Neural progenitor cell (in vitro differentiated cells): ENCODE data around the gene HMGCR. TPM values are rescaled to one million over a fixed set of nuclear protein-coding genes. Genes with fewer than 3 reads are reported as not detected.

Experiments
- DNase-seq: peaks from one replicate; pipeline ENCODE4 v3.0.0-alpha.2; 2016; ENCODE audit warnings: low spot score
- H2AFZ ChIP-seq: fragments of 200-600 bp; sonication (generic); replicated peaks from 2 replicates; pipeline ENCODE4 v1.6.1; 2016; ENCODE audit warnings: antibody characterized with exemption
- H3F3A ChIP-seq: fragments of 200-600 bp; sonication (generic); 2 replicates; pipeline ENCODE4 v1.6.1; 2016; ENCODE audit warnings: antibody characterized with exemption, low read depth
- H3K27ac ChIP-seq: fragments of 200-600 bp; sonication (generic); 2 replicates; pipeline ENCODE4 v1.5.1; 2016; ENCODE audit warnings: mild to moderate bottlenecking
- H3K27me3 ChIP-seq: fragments of 200-600 bp; sonication (generic); 2 replicates; pipeline ENCODE4 v1.6.1; 2016; ENCODE audit warnings: mild to moderate bottlenecking, moderate library complexity
- H3K36me3 ChIP-seq: fragments of 200-600 bp; sonication (generic); 2 replicates; pipeline ENCODE4 v1.5.1; 2016
- H3K4me1 ChIP-seq: fragments of 200-600 bp; sonication (generic); 2 replicates; pipeline ENCODE4 v1.6.1; 2016; ENCODE audit warnings: mixed run types
- H3K4me2 ChIP-seq: fragments of 200-600 bp; sonication (generic); 2 replicates; pipeline ENCODE4 v1.6.1; 2016
- H3K4me3 ChIP-seq: fragments of 200-600 bp; sonication (generic); 2 replicates; pipeline ENCODE4 v1.5.1; 2016
- H3K79me2 ChIP-seq: fragments of 200-600 bp; sonication (generic); 2 replicates; pipeline ENCODE4 v1.6.1; 2016; ENCODE audit warnings: low read depth
- H3K9ac ChIP-seq: fragments of 200-600 bp; sonication (generic); 2 replicates; pipeline ENCODE4 v1.6.1; 2016
- H3K9me3 ChIP-seq: fragments of 200-600 bp; sonication (generic); 2 replicates; pipeline ENCODE4 v1.5.1; 2016; ENCODE audit warnings: low read depth
- H4K20me1 ChIP-seq: fragments of 200-600 bp; sonication (generic); 2 replicates; pipeline ENCODE4 v1.6.1; 2016; ENCODE audit warnings: low read depth
- H3K27ac Mint-ChIP-seq: 3 replicates; pipeline ENCODE4 v1.8.0; 2021; ENCODE audit warnings: mixed read lengths
- H3K27me3 Mint-ChIP-seq: 2 replicates; pipeline ENCODE4 v1.8.0; 2022; ENCODE audit warnings: low read depth, mild to moderate bottlenecking, inconsistent platforms, moderate library complexity, mixed read lengths; ENCODE audit not compliant: insufficient read depth
- H3K36me3 Mint-ChIP-seq: 3 replicates; pipeline ENCODE4 v1.8.0; 2021; ENCODE audit warnings: mixed read lengths
- H3K4me1 Mint-ChIP-seq: 3 replicates; pipeline ENCODE4 v1.8.0; 2021; ENCODE audit warnings: mixed read lengths
- H3K4me3 Mint-ChIP-seq: 3 replicates; pipeline ENCODE4 v1.8.0; 2021; ENCODE audit warnings: mild to moderate bottlenecking, moderate library complexity, mixed read lengths
- H3K9me3 Mint-ChIP-seq: 3 replicates; pipeline ENCODE4 v1.8.0; 2020; ENCODE audit warnings: mixed read lengths
- EZH2 ChIP-seq: fragments of 200-600 bp; sonication (generic); IDR thresholded peaks from 2 replicates; pipeline ENCODE4 v1.6.1; 2017; ENCODE audit warnings: antibody characterized with exemption, mild to moderate bottlenecking, moderate library complexity
- EZH2phosphoT487 ChIP-seq: fragments of 200-600 bp; sonication (generic); IDR thresholded peaks from 2 replicates; pipeline ENCODE4 v1.6.1; 2017; ENCODE audit warnings: antibody characterized with exemption
- total RNA-seq: library from RNA; depleted of rRNA; stranded (reverse); fragments of >200 nt; gene quantifications from 2 replicates; pipeline ENCODE4 v1.2.3, GENCODE V29; 2015; ENCODE audit warnings: low replicate concordance
- TF ChIP-seq, protein P1 (sequence below): fragments of 200-600 bp; sonication (generic); IDR thresholded peaks from 2 replicates; pipeline ENCODE4 v1.5.1; 2017; ENCODE audit warnings: antibody characterized with exemption, mild to moderate bottlenecking

Gene HMGCR
- total RNA-seq, 1 donor from 2014 or later, result 227 TPM

DNA sequence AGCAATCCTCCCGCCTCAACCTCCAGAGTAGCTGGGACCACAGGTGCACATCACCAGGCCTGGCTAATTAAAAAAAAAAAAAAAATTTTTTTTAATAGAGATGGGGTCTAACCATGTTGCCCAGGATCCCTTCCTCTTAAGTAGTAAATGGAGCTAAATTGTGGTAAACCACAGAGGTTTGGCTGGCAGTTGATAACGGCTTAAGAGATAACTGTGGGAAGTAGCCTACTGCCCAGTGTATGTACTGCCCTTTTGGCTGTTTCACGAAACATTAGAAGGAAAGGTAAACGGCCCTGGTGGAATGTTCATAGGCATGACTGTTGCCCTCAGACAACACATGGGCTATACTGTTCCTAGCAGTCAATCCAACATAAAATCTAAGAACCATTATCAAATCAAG lies 44.4 kb downstream of the HMGCR start:
- H3K27me3 Mint-ChIP-seq, result no peaks in the 10 kb centered on the region

DNA sequence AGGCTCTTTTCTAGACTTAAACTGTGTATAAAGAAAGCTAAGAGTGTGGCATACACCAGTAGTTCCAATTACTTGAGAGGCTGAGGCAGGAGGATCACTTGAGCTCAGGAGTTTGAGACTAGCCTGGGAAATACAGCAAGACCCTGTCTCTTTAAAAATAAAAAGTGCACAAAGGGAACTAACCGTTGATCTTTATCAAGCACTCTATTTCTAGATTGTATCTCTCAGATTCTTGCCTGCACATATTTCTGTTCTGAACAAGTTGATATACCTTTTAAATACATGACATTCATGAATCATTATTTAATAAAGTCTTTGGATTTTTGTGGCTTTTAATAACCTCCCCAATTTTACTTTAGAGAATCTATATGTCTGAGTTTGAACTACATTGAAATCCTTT lies 47.2 kb downstream of the HMGCR start:
- H3K27ac ChIP-seq, result no peak overlapping the region
- Mint-ChIP-seq H3K4me3 (no peak overlapping the region), H3K27me3 (no peaks in the 10 kb centered on the region), H3K36me3 (peaks cover 12% of the 10 kb centered on the region), H3K4me1 (no peaks in the 10 kb centered on the region), H3K9me3 (no peaks in the 10 kb centered on the region), H3K27ac (no peak overlapping the region)
- peaks cover 10% of the 10 kb centered on the region for H3K36me3 ChIP-seq
- no peaks in the 10 kb centered on the region for H3K79me2 ChIP-seq
- no peaks in the 10 kb centered on the region for H3F3A ChIP-seq
- no peaks in the 10 kb centered on the region for H3K27me3 ChIP-seq
- no peak overlapping the region for H3K9ac ChIP-seq
- TF ChIP-seq EZH2 (no peak), EZH2phosphoT487 (no peak)
- TF ChIP-seq, protein P1, sequence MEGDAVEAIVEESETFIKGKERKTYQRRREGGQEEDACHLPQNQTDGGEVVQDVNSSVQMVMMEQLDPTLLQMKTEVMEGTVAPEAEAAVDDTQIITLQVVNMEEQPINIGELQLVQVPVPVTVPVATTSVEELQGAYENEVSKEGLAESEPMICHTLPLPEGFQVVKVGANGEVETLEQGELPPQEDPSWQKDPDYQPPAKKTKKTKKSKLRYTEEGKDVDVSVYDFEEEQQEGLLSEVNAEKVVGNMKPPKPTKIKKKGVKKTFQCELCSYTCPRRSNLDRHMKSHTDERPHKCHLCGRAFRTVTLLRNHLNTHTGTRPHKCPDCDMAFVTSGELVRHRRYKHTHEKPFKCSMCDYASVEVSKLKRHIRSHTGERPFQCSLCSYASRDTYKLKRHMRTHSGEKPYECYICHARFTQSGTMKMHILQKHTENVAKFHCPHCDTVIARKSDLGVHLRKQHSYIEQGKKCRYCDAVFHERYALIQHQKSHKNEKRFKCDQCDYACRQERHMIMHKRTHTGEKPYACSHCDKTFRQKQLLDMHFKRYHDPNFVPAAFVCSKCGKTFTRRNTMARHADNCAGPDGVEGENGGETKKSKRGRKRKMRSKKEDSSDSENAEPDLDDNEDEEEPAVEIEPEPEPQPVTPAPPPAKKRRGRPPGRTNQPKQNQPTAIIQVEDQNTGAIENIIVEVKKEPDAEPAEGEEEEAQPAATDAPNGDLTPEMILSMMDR, result no peak
- no peaks in the 10 kb centered on the region for H3K4me1 ChIP-seq
- no peak for DNase-seq
- H3K4me3 ChIP-seq, result no peak overlapping the region
- H4K20me1 ChIP-seq, result no peaks in the 10 kb centered on the region
- H3K4me2 ChIP-seq, result no peak overlapping the region
- H3K9me3 ChIP-seq, result no peaks in the 10 kb centered on the region
- no peak overlapping the region for H2AFZ ChIP-seq

More for the DNA sequence above, 44.4 kb downstream of the HMGCR start:
- Histone ChIP-seq H3K4me1 (no peaks in the 10 kb centered on the region), H3K27me3 (no peaks in the 10 kb centered on the region), H2AFZ (no peak overlapping the region), H3K9me3 (no peaks in the 10 kb centered on the region), H3K79me2 (no peaks in the 10 kb centered on the region), H3F3A (no peaks in the 10 kb centered on the region), H3K36me3 (peaks cover 10% of the 10 kb centered on the region), H3K4me3 (no peak overlapping the region), H3K4me2 (no peak overlapping the region), H3K27ac (no peak overlapping the region), H3K9ac (no peak overlapping the region), H4K20me1 (no peaks in the 10 kb centered on the region)
- H3K36me3 Mint-ChIP-seq, result peaks cover 9% of the 10 kb centered on the region
- no peaks in the 10 kb centered on the region for H3K4me1 Mint-ChIP-seq
- H3K9me3 Mint-ChIP-seq, result no peaks in the 10 kb centered on the region
- TF ChIP-seq EZH2 (no peak), EZH2phosphoT487 (no peak)
- TF ChIP-seq, protein P1, result no peak
- H3K4me3 Mint-ChIP-seq, result no peak overlapping the region
- no peak for DNase-seq
- H3K27ac Mint-ChIP-seq, result no peak overlapping the region

DNA sequence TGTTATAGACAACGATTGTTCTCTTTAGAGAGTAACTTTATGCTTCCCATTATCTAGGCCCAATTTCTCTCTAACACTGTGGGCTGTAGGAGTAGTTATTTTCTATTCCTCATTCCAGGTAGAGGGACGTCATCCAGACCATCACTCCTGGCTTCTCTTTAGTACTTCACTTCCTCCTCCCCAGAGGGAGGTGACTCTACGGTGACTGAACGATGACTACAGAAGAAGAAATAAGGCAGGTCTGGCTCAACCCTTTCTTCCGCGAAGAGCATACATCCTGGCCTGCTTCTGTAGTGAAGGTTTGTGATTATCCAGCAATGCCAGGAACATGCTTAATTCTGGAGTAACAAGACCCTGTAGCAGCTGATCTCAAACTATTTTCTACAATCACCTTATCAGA lies 50.8 kb downstream of the HMGCR start:
- H3K4me1 Mint-ChIP-seq, result no peaks in the 10 kb centered on the region
- Histone ChIP-seq H3K4me1 (no peaks in the 10 kb centered on the region), H2AFZ (no peak overlapping the region), H4K20me1 (no peaks in the 10 kb centered on the region), H3K4me2 (no peak overlapping the region), H3K79me2 (no peaks in the 10 kb centered on the region), H3F3A (no peaks in the 10 kb centered on the region), H3K36me3 (peaks cover 10% of the 10 kb centered on the region), H3K27ac (no peak overlapping the region), H3K27me3 (no peaks in the 10 kb centered on the region), H3K9ac (no peak overlapping the region), H3K4me3 (no peak overlapping the region), H3K9me3 (no peaks in the 10 kb centered on the region)
- TF ChIP-seq EZH2, result no peak
- TF ChIP-seq EZH2phosphoT487, result no peak
- TF ChIP-seq, protein P1, result no peak
- no peaks in the 10 kb centered on the region for H3K9me3 Mint-ChIP-seq
- no peak for DNase-seq
- H3K36me3 Mint-ChIP-seq, result peaks cover 8% of the 10 kb centered on the region
- no peak overlapping the region for H3K27ac Mint-ChIP-seq
- no peak overlapping the region for H3K4me3 Mint-ChIP-seq
- no peaks in the 10 kb centered on the region for H3K27me3 Mint-ChIP-seq
